CD4-positive, alpha-beta T cell treated with Interleukin-15 for 4 hours (primary cell): Measurements from ENCODE around the gene CDADC1.
"Not testable (repeated sequence)": the region's sequence is repeated elsewhere in the genome, so short reads cannot be mapped to it uniquely, and the experiment has no call there.

Experiments
- DNase-seq: peaks from one replicate; pipeline ENCODE4 v3.0.0-alpha.2; 2020; ENCODE audit warnings: low spot score

CDADC1 gene

GRCh38 chr13:49238621-49239020 lies 9.1 kb upstream of the CDADC1 start:
- DNase-seq: no peak

GRCh38 chr13:49240017-49240416 lies 7.7 kb upstream of the CDADC1 start:
- DNase-seq: peak; percentile 53

GRCh38 chr13:49241296-49241695 lies 6.4 kb upstream of the CDADC1 start:
- no peak for DNase-seq

- no peak for DNase-seq
Observed at GRCh38 chr13:49245101-49245500, 2.6 kb upstream of the CDADC1 start.

- peak; percentile 17 for DNase-seq
Observed at GRCh38 chr13:49246850-49247642, 679 bp upstream of the CDADC1 start.

GRCh38 chr13:49248622-49249002 lies 887 bp downstream of the CDADC1 start:
- DNase-seq: no peak

GRCh38 chr13:49251326-49251725 lies 3.6 kb downstream of the CDADC1 start:
- no peak for DNase-seq

GRCh38 chr13:49253310-49253709 lies 5.6 kb downstream of the CDADC1 start:
- no peak for DNase-seq

GRCh38 chr13:49254007-49254406 lies 6.3 kb downstream of the CDADC1 start:
- no peak for DNase-seq

- no peak for DNase-seq
Observed at GRCh38 chr13:49256841-49257240, 9.1 kb downstream of the CDADC1 start.

- peak; percentile 21 for DNase-seq
Observed at GRCh38 chr13:49258089-49258796, 10.5 kb downstream of the CDADC1 start.

- no peak for DNase-seq
Observed at GRCh38 chr13:49259586-49259985, 11.9 kb downstream of the CDADC1 start.

- no peak for DNase-seq
Observed at GRCh38 chr13:49262634-49263033, 14.9 kb downstream of the CDADC1 start.

- DNase-seq: no peak
Observed at GRCh38 chr13:49265822-49266221, 18.1 kb downstream of the CDADC1 start.

- DNase-seq: no peak
Observed at GRCh38 chr13:49271264-49271663, 23.5 kb downstream of the CDADC1 start.

- no peak for DNase-seq
Observed at GRCh38 chr13:49272296-49272695, 24.6 kb downstream of the CDADC1 start.

GRCh38 chr13:49278211-49278610 lies 30.5 kb downstream of the CDADC1 start:
- DNase-seq: no peak

- no peak for DNase-seq
Observed at GRCh38 chr13:49279112-49279511, 31.4 kb downstream of the CDADC1 start.

GRCh38 chr13:49279885-49280284 lies 32.2 kb downstream of the CDADC1 start:
- DNase-seq: no peak

GRCh38 chr13:49287995-49288394 lies 40.3 kb downstream of the CDADC1 start:
- DNase-seq: no peak

- no peak for DNase-seq
Observed at GRCh38 chr13:49288458-49288857, 40.7 kb downstream of the CDADC1 start.

- DNase-seq: peak; percentile 4
Observed at GRCh38 chr13:49292742-49293486, 45.2 kb downstream of the CDADC1 start.

- not testable (repeated sequence) for DNase-seq
Observed at GRCh38 chr13:49294723-49295122, 47.0 kb downstream of the CDADC1 start.
